ENCODE results near the gene R3HDM2. TPM values are rescaled to one million over a fixed set of nuclear protein-coding genes. Genes with fewer than 3 reads are reported as not detected.

Gene R3HDM2
- total and polyA plus RNA-seq, 12 donors, result 21.9 to 91.9 (median 43.2) TPM

GRCh38 chr12:57467212-57467874, 36.5 kb upstream of the R3HDM2 start:
- 77 to 84% (median 81%) methylated on average over 8 to 12 of the region's 12 CpGs for WGBS, 4 donors
- no peak overlapping the region for H3K27ac ChIP-seq
- no peak for DNase-seq
- intact Hi-C loops (cut with DNase I), result no loop called here
- H3K36me3 ChIP-seq (replicated peaks in 1 of 2), result no peaks in the 10 kb centered on the region
- H3K4me3 ChIP-seq, result no peak overlapping the region
- TF ChIP-seq, protein P1, sequence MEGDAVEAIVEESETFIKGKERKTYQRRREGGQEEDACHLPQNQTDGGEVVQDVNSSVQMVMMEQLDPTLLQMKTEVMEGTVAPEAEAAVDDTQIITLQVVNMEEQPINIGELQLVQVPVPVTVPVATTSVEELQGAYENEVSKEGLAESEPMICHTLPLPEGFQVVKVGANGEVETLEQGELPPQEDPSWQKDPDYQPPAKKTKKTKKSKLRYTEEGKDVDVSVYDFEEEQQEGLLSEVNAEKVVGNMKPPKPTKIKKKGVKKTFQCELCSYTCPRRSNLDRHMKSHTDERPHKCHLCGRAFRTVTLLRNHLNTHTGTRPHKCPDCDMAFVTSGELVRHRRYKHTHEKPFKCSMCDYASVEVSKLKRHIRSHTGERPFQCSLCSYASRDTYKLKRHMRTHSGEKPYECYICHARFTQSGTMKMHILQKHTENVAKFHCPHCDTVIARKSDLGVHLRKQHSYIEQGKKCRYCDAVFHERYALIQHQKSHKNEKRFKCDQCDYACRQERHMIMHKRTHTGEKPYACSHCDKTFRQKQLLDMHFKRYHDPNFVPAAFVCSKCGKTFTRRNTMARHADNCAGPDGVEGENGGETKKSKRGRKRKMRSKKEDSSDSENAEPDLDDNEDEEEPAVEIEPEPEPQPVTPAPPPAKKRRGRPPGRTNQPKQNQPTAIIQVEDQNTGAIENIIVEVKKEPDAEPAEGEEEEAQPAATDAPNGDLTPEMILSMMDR (IDR thresholded peaks at IDR 0.05), result no peak
- no peak for TF ChIP-seq POLR2A (IDR thresholded peaks at IDR 0.05)
- peaks cover 3 to 5% of the 10 kb centered on the region in 2 donors for H3K4me1 ChIP-seq (replicated peaks in 1 of 2)
- H3K27me3 ChIP-seq, result no peaks in the 10 kb centered on the region
- no peaks in the 10 kb centered on the region for H3K9me3 ChIP-seq (replicated peaks in 1 of 3)

DNA sequence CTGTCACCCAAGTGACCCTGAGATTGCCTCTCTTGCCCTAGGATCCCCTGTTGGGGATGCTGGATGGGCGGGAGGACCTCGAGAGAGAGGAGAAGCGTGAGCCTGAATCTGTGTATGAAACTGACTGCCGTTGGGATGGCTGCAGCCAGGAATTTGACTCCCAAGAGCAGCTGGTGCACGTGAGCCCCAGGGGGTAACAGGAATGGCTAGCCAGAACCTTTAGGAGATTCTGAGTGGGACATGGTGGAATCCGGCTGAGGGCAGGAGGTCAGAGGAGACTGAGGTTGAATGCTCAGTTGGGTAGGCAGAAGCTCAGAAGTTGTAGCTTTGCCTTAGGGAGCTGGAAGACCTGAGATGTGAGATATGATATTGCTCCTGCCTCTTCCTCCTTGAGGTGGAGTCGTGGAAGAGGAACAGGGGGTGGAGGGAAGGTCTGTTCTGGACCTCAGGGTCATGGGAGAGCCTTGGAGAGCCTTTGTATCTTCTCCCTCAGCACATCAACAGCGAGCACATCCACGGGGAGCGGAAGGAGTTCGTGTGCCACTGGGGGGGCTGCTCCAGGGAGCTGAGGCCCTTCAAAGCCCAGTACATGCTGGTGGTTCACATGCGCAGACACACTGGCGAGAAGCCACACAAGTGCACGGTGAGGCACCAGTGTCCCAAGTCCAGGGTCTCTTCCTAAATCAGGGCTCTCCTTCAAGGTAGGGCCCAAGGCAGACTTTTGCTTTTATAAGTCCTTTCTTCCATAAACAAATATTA, 35.1 kb upstream of the R3HDM2 start:
- TF ChIP-seq, protein P1 (IDR thresholded peaks at IDR 0.05), result no peak
- no peak for TF ChIP-seq POLR2A (IDR thresholded peaks at IDR 0.05)
- H3K27ac ChIP-seq, result no peak overlapping the region
- intact Hi-C loops (cut with DNase I), result no loop called here
- peaks cover 16 to 20% of the 10 kb centered on the region in 2 donors for H3K4me1 ChIP-seq (replicated peaks in 1 of 2)
- H3K27me3 ChIP-seq, result no peaks in the 10 kb centered on the region
- no peak for DNase-seq
- WGBS, 4 donors, result 68 to 80% (median 79%) methylated on average over 13 to 14 of the region's 14 CpGs
- no peak overlapping the region for H3K4me3 ChIP-seq
- no peaks in the 10 kb centered on the region for H3K9me3 ChIP-seq (replicated peaks in 1 of 3)
- H3K36me3 ChIP-seq (replicated peaks in 1 of 2), result no peaks in the 10 kb centered on the region

DNA sequence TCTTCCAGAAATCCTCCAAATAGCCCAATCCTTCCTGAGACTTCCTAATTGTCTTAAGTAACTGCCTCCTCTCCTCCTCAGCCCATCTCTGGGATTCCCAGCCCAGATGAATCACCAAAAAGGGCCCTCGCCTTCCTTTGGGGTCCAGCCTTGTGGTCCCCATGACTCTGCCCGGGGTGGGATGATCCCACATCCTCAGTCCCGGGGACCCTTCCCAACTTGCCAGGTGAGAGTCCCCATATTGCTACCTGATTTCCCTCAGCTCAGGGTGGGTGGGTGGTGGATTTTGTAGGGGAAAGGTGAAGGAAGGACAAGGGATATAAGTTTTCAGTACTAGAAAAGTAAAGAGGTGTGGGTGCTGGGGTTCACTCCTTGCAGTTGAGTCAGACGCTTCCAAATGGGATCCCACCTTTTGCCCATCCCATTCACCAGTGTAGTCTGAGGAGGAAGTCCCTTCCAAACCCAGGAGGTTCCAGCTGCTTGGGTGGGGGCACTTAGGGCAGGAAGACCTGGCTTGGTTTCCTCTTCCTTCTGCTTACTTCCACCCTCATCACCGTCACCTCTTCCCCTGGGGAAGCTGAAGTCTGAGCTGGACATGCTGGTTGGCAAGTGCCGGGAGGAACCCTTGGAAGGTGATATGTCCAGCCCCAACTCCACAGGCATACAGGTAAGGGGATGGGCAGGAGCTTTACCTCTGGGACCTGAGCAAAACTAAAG, 34.3 kb upstream of the R3HDM2 start:
- no peaks in the 10 kb centered on the region for H3K27me3 ChIP-seq
- TF ChIP-seq, protein P1 (IDR thresholded peaks at IDR 0.05), result no peak
- TF ChIP-seq POLR2A (IDR thresholded peaks at IDR 0.05), result no peak
- DNase-seq, result no peak
- H3K27ac ChIP-seq, result no peak overlapping the region
- intact Hi-C loops (cut with DNase I), result no loop called here
- WGBS, 4 donors, result 67 to 84% (median 76%) methylated on average over 5 to 6 of the region's 6 CpGs
- peaks cover 16 to 22% of the 10 kb centered on the region in 2 donors for H3K4me1 ChIP-seq (replicated peaks in 1 of 2)
- no peaks in the 10 kb centered on the region for H3K9me3 ChIP-seq (replicated peaks in 1 of 3)
- no peak overlapping the region for H3K4me3 ChIP-seq
- H3K36me3 ChIP-seq (replicated peaks in 1 of 2), result no peaks in the 10 kb centered on the region

GRCh38 chr12:57464569-57464968, 33.7 kb upstream of the R3HDM2 start:
- peaks cover 16 to 22% of the 10 kb centered on the region in 2 donors for H3K4me1 ChIP-seq (replicated peaks in 1 of 2)
- H3K9me3 ChIP-seq (replicated peaks in 1 of 3), result no peaks in the 10 kb centered on the region
- no peaks in the 10 kb centered on the region for H3K27me3 ChIP-seq
- no peak overlapping the region for H3K4me3 ChIP-seq
- no peaks in the 10 kb centered on the region for H3K36me3 ChIP-seq (replicated peaks in 1 of 2)
- DNase-seq, result no peak
- intact Hi-C loops (cut with DNase I), result no loop called here
- 88 to 95% (median 93%) methylated on average over 12 of the region's 12 CpGs for WGBS, 4 donors
- H3K27ac ChIP-seq, result no peak overlapping the region
- TF ChIP-seq POLR2A (IDR thresholded peaks at IDR 0.05), result no peak
- TF ChIP-seq, protein P1 (IDR thresholded peaks at IDR 0.05), result no peak

Data from adrenal gland (tissue), 12 donors.